GM08714 (cell line): ENCODE data around the gene GNA15.

Experiments
- H3K4me3 ChIP-seq: fragments of 200-500 bp; sonication (Bioruptor generic); 2 replicates; pipeline ENCODE4 v1.5.1; 2014; ENCODE audit warnings: mild to moderate bottlenecking, low read length, inconsistent platforms
- ZNF274 ChIP-seq: IDR thresholded peaks from 2 replicates; pipeline ENCODE4 v1.6.1; 2012; ENCODE audit warnings: mild to moderate bottlenecking, low read depth, low read length

The GNA15 gene

GRCh38 chr19:3100331-3100730, 35.5 kb upstream of the GNA15 start:
- no peak for TF ChIP-seq ZNF274

GRCh38 chr19:3100747-3101730, 34.8 kb upstream of the GNA15 start:
- no peak overlapping the region for H3K4me3 ChIP-seq
- TF ChIP-seq ZNF274, result no peak

More at GRCh38 chr19:3100331-3100730, 35.5 kb upstream of the GNA15 start:
- H3K4me3 ChIP-seq, result no peak overlapping the region

- H3K4me3 ChIP-seq, result no peak overlapping the region
- no peak for TF ChIP-seq ZNF274
Measured at GRCh38 chr19:3102239-3103140, 33.3 kb upstream of the GNA15 start.

GRCh38 chr19:3104708-3104983, 31.2 kb upstream of the GNA15 start:
- no peak for TF ChIP-seq ZNF274

GRCh38 chr19:3105641-3106508, 30.0 kb upstream of the GNA15 start:
- no peak overlapping the region for H3K4me3 ChIP-seq
- no peak for TF ChIP-seq ZNF274

More at GRCh38 chr19:3104708-3104983, 31.2 kb upstream of the GNA15 start:
- H3K4me3 ChIP-seq, result no peak overlapping the region

- H3K4me3 ChIP-seq, result no peak overlapping the region
- no peak for TF ChIP-seq ZNF274
Measured at GRCh38 chr19:3106509-3107141, 29.2 kb upstream of the GNA15 start.

- no peak for TF ChIP-seq ZNF274
- H3K4me3 ChIP-seq, result no peak overlapping the region
Measured at GRCh38 chr19:3107658-3108057, 28.2 kb upstream of the GNA15 start.

GRCh38 chr19:3108775-3109174, 27.1 kb upstream of the GNA15 start:
- TF ChIP-seq ZNF274, result no peak
- no peak overlapping the region for H3K4me3 ChIP-seq

- no peak for TF ChIP-seq ZNF274
- H3K4me3 ChIP-seq, result no peak overlapping the region
Measured at GRCh38 chr19:3109491-3109890, 26.3 kb upstream of the GNA15 start.

GRCh38 chr19:3110126-3110825, 25.6 kb upstream of the GNA15 start:
- no peak for TF ChIP-seq ZNF274

GRCh38 chr19:3111586-3112247, 24.1 kb upstream of the GNA15 start:
- TF ChIP-seq ZNF274, result no peak
- H3K4me3 ChIP-seq, result no peak overlapping the region

More at GRCh38 chr19:3110126-3110825, 25.6 kb upstream of the GNA15 start:
- H3K4me3 ChIP-seq, result no peak overlapping the region

GRCh38 chr19:3112375-3113099, 23.3 kb upstream of the GNA15 start:
- H3K4me3 ChIP-seq, result no peak overlapping the region
- no peak for TF ChIP-seq ZNF274
